Testis (tissue), 2 donors: ENCODE results near the gene HEATR5B.
"Not testable (repeated sequence)": the region's sequence is repeated elsewhere in the genome, so short reads cannot be mapped to it uniquely, and the experiment has no call there.

Experiments used
- CTCF ChIP-seq, 3 experiments: fragments of 450-650 bp in 2 of 3; fragments of 200-600 bp in 1 of 3; sonication (generic) in 1 of 3; IDR thresholded peaks; one replicate each; pipeline ENCODE4 v1.5.1; 2016 to 2019; ENCODE audit warnings: antibody characterized with exemption in 3 of 3, mild to moderate bottlenecking in 2 of 3, moderate library complexity in 1 of 3
- POLR2A ChIP-seq: fragments of 450-650 bp; IDR thresholded peaks from one replicate; pipeline ENCODE4 v1.6.1; 2017; ENCODE audit warnings: antibody characterized with exemption, mild to moderate bottlenecking, moderate library complexity

DNA sequence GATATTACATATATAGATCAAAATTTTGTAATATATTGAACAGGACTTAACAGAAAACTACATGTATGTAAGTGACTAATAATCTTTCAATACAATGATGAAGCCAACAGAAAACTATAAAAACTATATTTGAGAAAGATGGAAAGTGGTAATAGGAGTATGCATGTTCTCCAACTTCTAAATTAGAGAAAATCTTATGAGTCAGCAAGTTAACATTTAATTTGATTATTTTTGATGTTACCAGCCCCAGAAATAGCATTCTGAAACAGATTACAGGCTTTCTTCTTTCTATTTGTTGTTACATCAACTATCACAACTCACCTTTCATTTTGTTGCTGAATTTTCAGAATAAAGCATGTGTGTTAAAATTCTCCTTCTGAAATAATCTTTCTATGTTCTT, 147.6 kb downstream of the HEATR5B start:
- not testable (repeated sequence) for TF ChIP-seq POLR2A; CTCF (IDR thresholded peaks at IDR 0.05)
